Erythroblast (primary cell): ENCODE data around the gene NDUFAF5.

Experiments
- GATA1 ChIP-seq: IDR thresholded peaks from 2 replicates; pipeline ENCODE4 v1.6.1; 2011; ENCODE audit warnings: low read depth, mild to moderate bottlenecking, control low read depth, low read length, moderate library complexity
- POLR2A ChIP-seq: IDR thresholded peaks from 2 replicates; pipeline ENCODE4 v1.6.1; 2011; ENCODE audit warnings: mild to moderate bottlenecking, low read length

DNA sequence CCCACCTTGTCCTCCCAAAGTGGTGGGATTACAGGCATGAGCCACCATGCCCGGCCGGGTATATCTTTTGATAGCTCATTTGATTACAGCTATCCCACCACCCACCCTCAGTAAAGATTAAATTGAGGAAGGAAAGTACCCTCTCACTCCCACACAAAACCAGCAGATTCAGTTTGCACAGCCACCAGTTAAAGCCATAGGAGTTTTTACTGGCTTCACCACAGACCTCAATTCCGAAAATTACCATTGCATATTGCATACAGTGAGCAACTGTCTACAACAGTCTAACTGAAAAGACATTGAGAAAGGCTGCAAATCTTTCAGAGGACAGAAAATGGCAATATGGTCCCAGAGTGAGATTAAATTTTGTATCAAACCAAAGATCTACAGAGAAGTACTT, 35.0 kb upstream of the NDUFAF5 start:
- no peak for TF ChIP-seq POLR2A
- no peak for TF ChIP-seq GATA1
